HuH-7 (cell line): ENCODE measurements around the gene L3MBTL2.
"Not testable (repeated sequence)": the region's sequence is repeated elsewhere in the genome, so short reads cannot be mapped to it uniquely, and the experiment has no call there.

Experiments
- DNase-seq: peaks from one replicate; pipeline ENCODE4 v3.0.0; 2011; ENCODE audit warnings: low spot score

Gene L3MBTL2

DNA sequence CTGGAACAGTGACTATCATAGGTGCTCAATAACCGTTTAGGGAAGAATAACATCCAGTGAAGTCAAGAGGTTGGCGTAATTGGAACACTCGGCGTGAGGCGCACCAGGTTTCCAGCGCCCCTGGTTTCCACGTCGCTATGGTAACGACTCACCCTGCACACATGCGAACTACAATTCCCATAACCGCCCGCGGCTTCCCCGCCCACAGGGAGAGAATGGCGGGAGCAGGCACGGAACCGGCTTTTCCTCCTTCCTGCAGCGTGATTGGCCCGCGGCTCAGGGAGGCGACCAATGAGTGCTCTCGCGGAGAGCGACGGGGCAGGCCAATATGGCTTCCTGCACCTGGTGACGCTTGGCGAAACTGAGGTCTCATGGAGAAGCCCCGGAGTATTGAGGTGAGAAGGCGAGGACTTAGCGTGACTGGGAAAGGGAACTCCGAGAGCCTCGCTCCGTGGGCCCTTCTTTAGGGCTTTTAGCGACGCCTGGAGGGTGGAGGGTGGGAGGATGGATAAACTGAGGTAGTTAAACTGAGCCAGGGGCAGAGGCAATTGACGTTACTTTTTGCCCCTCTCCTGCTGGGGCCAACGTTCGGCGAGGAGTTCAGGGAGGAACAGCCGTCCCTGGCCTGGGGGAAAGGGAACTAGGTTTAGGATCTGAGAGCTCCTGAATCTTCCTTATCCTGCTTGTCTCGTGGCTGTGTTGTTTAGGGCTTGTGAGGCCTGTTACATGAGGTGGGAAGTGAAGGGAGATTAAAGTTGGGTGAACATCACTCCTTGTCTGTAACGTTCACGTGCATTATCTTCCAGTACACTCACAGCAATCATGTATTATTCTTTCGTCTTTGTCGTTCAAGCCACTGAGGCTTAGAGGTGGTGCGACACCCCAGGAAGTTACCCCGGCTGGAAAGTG lies at the start of gene L3MBTL2:
Gene L3MBTL2, plus strand, starts transcription at position 321 of the 909 bp plus-strand sequence. Its CDS starts 51 bp downstream, at position 372.
- peak; percentile 98 for DNase-seq

DNA sequence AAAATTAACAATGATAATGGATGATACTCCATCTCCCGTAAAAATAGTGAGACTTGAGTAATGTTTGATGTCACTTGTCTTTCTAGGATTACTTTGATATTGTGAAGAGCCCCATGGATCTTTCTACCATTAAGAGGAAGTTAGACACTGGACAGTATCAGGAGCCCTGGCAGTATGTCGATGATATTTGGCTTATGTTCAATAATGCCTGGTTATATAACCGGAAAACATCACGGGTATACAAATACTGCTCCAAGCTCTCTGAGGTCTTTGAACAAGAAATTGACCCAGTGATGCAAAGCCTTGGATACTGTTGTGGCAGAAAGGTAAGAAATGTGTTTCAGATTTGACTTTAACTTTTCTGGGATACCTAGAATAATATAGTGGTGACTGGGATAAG lies 48.0 kb upstream of the L3MBTL2 start:
- DNase-seq, result no peak

DNA sequence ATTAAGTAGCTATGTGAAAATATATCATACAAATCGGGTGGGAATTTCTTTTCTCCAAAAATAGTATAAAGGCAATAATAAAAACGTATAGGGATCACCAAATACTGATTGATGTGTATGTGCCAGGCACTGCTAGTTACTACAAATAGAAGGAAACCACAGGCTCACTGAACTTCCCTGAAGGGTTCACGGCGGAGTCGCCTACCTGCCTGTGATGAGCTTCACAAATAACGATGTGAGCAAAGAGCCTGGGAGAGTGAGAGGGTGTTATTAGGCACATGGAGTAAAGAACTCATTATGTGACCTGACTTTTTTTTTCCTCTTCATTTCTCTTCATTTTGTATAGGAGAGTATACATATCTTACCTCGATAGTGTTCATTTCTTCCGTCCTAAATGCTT lies 36.0 kb upstream of the L3MBTL2 start:
- DNase-seq, result no peak

DNA sequence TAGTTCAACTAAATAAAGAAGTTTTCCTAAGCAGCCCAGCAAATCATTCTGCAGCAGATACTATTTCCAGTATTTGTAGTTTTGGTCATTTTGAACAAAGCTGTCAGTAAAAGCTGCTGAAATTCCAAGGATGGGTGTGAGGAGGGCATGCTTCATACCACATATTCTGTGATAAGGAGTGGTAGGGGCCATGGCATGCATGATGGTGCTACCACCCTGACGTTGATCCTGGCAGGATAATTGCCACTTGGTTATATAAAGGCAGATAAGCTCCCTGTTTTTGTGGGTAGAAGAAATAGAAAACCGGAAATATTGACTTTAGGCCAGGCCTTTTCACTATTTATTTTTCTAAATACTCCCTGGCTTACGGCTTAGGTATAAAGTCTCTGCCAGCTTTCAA lies 33.1 kb upstream of the L3MBTL2 start:
- DNase-seq, result no peak

DNA sequence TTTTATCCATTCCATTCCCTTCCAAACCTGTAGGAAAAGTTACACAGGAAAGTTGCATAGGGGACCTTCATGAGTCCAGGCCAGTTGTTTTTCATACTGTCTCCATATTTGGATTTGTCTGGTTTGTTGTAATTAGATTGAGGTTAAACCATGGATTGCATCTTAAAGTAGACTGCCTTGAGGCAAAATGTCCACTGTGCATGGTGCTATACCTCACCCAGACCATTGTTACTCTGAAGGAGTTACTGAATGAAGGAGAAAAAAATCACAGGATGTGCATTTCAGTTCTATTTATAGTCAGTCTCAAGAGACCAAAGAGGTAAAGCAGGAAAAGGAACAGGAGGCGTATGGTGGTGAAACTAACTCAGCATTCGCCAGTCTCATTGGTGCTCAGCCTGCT lies 29.6 kb upstream of the L3MBTL2 start:
- DNase-seq, result no peak

DNA sequence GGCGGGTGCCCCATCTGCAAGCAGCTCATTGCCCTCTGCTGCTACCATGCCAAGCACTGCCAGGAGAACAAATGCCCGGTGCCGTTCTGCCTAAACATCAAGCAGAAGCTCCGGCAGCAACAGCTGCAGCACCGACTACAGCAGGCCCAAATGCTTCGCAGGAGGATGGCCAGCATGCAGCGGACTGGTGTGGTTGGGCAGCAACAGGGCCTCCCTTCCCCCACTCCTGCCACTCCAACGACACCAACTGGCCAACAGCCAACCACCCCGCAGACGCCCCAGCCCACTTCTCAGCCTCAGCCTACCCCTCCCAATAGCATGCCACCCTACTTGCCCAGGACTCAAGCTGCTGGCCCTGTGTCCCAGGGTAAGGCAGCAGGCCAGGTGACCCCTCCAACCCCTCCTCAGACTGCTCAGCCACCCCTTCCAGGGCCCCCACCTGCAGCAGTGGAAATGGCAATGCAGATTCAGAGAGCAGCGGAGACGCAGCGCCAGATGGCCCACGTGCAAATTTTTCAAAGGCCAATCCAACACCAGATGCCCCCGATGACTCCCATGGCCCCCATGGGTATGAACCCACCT lies 28.0 kb upstream of the L3MBTL2 start:
- DNase-seq, result no peak

DNA sequence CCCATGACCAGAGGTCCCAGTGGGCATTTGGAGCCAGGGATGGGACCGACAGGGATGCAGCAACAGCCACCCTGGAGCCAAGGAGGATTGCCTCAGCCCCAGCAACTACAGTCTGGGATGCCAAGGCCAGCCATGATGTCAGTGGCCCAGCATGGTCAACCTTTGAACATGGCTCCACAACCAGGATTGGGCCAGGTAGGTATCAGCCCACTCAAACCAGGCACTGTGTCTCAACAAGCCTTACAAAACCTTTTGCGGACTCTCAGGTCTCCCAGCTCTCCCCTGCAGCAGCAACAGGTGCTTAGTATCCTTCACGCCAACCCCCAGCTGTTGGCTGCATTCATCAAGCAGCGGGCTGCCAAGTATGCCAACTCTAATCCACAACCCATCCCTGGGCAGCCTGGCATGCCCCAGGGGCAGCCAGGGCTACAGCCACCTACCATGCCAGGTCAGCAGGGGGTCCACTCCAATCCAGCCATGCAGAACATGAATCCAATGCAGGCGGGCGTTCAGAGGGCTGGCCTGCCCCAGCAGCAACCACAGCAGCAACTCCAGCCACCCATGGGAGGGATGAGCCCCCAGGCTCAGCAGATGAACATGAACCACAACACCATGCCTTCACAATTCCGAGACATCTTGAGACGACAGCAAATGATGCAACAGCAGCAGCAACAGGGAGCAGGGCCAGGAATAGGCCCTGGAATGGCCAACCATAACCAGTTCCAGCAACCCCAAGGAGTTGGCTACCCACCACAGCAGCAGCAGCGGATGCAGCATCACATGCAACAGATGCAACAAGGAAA lies 27.3 kb upstream of the L3MBTL2 start:
- no peak for DNase-seq

DNA sequence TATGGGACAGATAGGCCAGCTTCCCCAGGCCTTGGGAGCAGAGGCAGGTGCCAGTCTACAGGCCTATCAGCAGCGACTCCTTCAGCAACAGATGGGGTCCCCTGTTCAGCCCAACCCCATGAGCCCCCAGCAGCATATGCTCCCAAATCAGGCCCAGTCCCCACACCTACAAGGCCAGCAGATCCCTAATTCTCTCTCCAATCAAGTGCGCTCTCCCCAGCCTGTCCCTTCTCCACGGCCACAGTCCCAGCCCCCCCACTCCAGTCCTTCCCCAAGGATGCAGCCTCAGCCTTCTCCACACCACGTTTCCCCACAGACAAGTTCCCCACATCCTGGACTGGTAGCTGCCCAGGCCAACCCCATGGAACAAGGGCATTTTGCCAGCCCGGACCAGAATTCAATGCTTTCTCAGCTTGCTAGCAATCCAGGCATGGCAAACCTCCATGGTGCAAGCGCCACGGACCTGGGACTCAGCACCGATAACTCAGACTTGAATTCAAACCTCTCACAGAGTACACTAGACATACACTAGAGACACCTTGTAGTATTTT lies 26.6 kb upstream of the L3MBTL2 start:
- no peak for DNase-seq

DNA sequence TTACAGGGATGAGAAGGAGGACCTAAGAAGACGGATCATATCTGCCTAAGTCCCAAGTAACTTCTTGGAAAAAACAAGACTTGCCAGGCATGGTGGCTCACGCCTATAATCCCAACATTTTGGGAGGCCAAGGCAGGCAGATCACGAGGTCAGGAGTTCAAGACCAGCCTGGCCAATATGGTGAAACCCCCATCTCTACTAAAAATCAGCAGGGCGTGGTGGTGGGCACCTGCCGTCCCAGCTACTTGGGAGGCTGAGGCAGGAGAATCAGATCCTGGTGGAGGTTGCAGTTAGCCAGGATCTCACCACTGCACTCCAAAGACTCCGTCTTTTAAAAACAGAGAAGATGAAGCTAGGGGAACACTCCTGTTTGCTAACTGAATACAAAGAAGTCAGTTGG lies 24.8 kb upstream of the L3MBTL2 start:
- DNase-seq, result not testable (repeated sequence)

DNA sequence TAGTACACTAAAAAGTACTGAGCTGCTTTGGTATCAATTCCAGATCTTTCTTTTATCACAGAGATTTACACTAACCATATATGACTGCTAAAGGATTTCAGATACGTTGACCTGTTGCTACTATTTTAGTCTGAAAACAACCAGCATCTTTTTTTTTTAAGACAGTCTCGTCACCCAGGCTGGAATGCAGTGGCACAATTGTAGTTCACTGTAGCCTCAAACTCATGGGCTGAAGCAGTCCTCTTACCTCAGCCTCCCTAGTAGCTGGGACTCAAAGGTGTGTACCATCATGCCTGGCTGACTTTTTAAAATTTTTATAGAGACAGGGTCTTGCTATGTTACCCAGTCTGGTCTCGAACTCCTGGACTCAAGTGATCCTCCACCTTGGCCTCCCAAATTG lies 24.2 kb upstream of the L3MBTL2 start:
- DNase-seq, result no peak

DNA sequence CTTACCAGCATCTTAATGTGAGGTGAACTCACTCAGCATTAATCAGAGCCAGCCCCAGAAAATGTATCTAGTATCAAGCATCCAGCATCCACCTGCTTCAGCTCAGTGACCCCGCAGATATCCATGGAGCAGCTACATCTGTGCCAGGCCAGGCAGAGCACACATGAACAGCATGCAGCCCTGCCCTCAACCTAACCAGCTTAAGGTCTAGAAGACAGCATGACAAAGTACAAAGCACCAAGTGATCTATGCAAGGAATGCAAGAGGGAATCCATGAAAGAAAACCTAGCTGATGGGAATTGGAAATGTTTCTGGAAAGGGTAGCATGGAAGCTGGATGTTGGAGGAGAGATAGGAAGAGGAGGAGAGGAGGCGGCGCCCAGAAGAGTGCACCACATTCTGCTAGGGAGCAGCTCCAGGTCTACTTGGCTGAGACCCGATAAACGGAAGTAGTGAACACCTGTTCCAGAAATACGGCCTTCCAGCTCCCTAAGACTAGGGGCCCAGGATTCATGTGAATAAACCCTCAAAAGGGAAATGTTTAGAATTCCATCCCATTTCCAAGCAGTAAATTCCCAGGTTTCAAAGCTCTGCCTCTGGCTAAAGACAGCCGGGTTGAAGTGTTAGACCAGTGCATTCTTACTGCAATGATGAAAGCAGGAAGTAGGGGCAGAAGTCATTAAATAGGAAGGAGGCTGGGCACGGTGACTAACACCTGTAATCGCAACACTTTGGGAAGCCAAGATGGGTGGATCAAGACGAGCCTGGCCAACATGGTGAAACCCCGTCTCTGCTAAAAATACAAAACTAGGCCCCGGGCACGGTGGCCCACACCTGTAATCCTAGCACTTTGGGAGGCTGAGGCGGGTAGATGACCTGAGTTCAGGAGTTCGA lies 23.5 kb upstream of the L3MBTL2 start:
- DNase-seq, result no peak

DNA sequence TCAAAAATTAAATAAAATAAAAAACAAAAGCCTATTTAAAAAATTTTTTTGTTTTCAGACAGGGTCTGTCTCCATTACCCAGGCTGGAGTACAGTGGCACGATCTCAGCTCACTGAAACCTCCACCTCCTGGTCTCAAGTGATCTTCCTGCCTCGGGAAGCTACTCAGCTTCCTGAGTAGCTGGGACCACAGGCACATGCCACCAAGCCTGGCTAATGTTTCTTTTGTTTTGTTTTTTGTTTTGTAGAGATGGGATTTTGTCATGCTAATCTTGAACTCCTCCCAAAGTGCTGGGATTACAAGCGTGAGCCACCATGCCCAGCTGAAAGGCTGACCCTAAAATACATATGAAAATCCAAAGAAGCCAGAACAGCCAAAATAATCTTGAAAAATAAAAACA lies 20.4 kb upstream of the L3MBTL2 start:
- DNase-seq, result no peak

DNA sequence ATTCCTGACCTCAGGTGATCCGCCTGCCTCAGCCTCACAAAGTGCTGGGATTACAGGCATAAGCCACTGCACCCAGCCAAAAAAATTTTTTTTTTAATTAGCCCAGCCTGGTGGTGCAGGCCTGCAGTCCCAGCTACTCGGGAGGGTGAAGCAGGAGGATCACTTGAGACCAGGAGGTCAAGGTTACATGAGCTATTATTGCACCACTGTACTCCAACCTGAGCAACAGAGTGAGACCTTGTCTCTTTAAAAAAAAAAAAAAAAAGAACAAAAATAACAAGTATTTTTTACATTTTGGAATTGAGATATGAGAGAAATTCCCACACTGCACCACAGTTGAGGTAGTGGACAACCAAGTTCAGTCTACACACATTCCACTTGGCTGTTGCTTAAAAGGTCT lies 13.6 kb upstream of the L3MBTL2 start:
- no peak for DNase-seq

DNA sequence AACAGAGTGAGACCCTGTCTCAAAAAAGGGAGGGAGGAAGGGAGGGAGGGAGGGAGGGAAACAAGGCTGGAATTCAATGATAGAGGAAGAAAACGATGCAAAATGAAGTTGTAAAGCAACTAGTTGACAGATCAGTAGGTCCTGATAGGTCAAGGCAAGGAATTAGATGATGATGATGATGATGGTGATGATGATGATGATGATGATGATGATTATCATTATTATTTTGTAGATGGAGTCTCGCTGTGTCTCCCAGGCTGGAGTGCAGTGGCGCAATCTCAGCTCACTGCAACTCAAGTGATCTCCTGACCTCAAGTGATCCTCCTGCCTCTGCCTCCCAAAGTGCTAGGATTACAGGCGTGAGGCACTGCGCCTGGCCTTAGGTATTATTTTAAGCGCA lies 11.3 kb upstream of the L3MBTL2 start:
- DNase-seq, result no peak

DNA sequence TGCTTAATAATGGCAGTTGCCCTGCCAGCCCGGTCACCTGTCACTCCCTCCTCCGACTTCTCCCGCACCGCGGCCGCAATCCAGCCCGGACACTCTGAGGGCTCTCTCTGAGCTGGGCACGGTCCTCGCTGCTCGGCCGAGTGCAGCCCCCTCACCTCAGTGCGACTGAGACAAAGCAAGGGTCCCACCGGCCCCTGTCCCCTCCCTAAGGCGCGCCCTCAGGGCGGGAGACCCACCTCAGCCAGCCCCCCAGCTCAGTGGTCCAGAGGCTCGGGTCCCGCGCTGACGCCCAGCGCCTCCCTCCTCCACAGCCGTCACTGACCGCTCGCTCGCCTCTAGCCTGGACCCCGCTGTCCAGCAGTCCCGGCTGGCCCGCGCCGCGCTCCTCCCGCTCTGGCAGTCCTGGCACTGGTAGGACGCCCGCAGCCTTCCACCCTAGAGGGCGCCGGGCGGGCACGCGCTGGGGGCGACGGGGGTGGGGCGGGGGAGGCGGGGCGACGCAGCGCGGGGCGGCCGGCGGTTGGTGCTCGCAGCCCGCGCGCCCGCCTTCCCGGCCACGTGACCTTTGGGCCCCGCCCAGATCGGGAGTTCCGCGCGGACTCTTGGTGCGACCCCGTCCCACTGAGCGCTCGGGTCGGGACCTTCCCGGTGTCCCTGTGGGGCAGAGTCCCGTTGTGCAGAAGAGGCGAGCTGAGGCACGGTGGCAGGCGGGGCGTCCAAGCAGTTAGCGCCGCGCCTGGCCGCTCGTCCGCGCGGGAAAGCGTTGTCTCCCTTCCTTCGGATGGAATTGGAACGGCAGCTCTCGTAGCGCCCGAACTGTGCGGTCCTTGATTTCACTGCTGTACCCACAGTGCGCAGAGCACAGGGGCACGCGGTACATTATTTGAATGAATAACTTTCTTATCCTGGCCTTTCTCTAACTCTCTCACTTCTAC lies 7.8 kb upstream of the L3MBTL2 start:
- peak; percentile 87 for DNase-seq

DNA sequence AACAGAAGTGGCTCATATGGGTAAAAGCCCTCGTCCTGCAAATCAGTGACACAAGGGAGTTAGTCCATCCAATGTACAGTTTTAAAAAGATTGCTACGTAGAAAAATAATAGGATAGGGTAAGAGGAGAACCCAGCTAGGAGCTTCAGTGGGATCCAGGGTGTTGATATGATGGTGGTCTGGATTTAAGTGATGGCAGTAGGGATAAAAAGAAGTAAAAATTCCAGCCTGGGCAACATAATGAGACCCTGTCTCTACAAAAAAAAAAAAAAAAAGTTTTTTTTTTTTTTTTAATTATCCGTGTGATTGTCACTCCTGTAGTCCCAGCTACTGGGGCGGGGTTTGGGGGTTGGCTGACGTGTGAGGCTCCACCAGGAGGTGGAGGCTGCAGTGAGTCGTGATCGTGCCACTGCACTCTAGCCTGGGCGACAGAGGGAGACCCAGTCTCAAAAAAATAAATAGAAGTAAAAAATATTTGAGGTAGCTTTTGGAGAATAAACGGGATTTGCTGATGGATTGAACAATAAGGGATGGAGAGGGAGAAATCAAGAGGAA lies 7.0 kb upstream of the L3MBTL2 start:
- DNase-seq, result peak; percentile 51

DNA sequence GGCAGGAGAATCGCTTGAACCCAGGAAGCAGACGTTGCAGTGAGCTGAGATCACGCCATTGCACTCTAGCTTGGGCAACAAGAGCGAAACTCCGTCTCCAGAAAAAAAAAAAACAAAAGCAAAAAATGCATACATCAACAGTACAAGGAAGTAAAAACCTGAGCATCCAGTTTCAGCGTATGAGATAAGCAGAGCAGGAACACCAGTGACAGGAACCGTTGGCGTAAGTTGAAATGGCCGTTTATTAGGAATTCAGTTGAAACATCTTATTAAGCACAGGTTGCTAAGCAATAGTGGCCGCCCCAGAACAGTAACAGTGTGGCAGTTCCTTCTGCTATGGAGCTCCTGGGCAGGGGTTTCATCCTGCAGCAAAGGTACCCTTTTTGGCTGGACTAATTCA lies 4.0 kb upstream of the L3MBTL2 start:
- DNase-seq, result no peak

DNA sequence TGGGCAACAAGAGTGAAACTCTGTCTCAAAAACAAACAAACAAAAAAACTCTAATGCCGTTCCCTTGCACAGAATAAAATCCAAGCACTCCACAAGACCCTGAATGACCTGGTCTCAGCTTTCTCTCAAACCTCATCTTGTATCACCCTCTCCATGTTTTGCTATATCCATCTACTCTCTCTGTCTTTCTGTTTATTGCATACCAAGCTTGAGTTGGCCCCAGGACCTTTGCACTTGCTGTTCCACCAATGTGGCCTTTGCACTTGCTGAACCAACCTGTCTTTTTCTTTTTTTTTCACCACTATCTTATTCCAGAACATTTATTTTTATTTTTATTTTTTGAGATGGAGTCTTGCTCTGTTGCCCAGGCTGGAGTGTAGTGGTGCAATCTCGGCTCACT lies 2.0 kb upstream of the L3MBTL2 start:
- DNase-seq, result no peak

DNA sequence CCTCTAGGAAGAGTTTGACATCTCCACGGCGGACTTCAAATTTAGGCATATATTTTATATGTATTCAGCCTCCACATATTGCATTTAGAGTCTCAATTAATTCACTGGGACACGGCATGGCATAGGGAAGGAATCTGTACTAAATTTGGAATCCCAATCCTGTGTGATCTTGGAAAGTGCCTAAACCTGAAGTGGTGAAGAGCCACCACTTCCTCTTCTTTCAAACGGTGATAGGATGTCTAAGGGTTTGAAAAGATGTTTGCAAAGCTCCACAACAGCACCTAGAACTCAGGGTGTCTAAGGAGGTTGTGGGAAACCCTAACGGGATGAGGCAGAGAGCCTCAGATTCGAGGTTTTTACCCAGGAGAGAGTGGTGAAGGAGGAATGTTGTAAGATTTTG lies 1.0 kb upstream of the L3MBTL2 start:
- DNase-seq, result no peak

DNA sequence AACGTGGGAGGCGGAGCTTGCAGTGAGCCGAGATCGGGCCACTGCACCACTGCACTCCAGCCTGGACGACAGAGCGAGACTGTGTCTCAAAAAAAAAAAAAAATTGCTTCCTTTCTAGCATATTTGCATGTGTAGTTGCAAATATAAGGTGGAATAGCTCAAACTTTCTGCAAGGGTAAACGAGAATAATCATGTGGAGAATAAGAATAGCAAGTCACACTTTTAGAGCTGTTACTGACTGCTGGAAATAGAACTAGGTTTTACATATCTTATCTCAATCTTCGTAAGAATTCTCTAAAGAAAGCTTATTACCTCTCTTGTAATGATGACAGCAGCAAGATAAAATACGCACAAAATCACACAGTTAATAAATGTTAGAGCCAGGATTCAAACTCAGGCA lies 1.6 kb downstream of the L3MBTL2 start:
- no peak for DNase-seq
